K562 (cell line): ENCODE results near the gene NPHP1. TPM values are rescaled to one million over a fixed set of nuclear protein-coding genes. Genes with fewer than 3 reads are reported as not detected.

Experiments
- ATAC-seq: fragments of 200-7000 bp; cut with Tn5 transposase; 3 replicates; pipeline ENCODE4 v1.9.1; 2020; ENCODE audit warnings: moderate library complexity
- BruUV-seq: library from RNA; stranded (reverse); fragments of 400-500 nt; replicated peaks from 2 replicates; lab custom pipeline; 2021; lab: Mats Ljungman, UMichigan
- CTCF ChIA-PET: fragments of 300-600 bp; formaldehyde crosslinking; extraction: SDS; loops from one replicate; lab custom pipeline; 2021; ENCODE audit warnings: low intra/inter-chr PET ratio; lab: Yijun Ruan, JAX
- POLR2A ChIA-PET: fragments of 300-600, 350-650 bp; sonication (Branson Sonifier 250); formaldehyde crosslinking; extraction: SDS; loops from one replicate; lab custom pipeline; 2021; ENCODE audit warnings: antibody characterized with exemption, inconsistent platforms; lab: Yijun Ruan, JAX
- DNase-seq, 4 experiments: peaks; one replicate each; pipeline versions ENCODE4 v3.0.0 to v3.0.0-alpha.2; 2011 to 2018; ENCODE audit warnings: low spot score in 3 of 4, mixed read lengths in 3 of 4; ENCODE audit errors: extremely low read depth in 1 of 4
- FAIRE-seq: peaks from 2 replicates; lab custom pipeline; 2011; peaks lifted over from hg19 to GRCh38; lab: Jason Lieb, UNC
- H2AFZ ChIP-seq: 2 replicates; pipeline ENCODE4 v1.6.0; 2011; ENCODE audit warnings: low read depth, low read length, control low read depth, inconsistent platforms
- H3K27ac ChIP-seq: fragments of 200-600 bp; 3 replicates; pipeline ENCODE4 v1.8.0; 2011; ENCODE audit warnings: low read depth, mild to moderate bottlenecking, control low read depth, inconsistent platforms, low read length, moderate library complexity, mixed read lengths; ENCODE audit errors: extremely low read depth
- H3K27me3 ChIP-seq, 2 experiments: fragments of 300-600 bp in 1 of 2; 2 replicates in 1 of 2; 3 replicates in 1 of 2; pipeline versions ENCODE4 v1.6.0 to v1.8.0; 2011; ENCODE audit warnings: inconsistent platforms in 2 of 2, low read length in 2 of 2, mild to moderate bottlenecking in 1 of 2, mixed read lengths in 1 of 2, moderate library complexity in 1 of 2; ENCODE audit not compliant: control insufficient read depth in 2 of 2, insufficient read depth in 2 of 2
- H3K36me3 ChIP-seq: fragments of 300-600 bp; 3 replicates; pipeline ENCODE4 v1.8.0; 2011; ENCODE audit warnings: mild to moderate bottlenecking, low read length, inconsistent platforms; ENCODE audit not compliant: control insufficient read depth, insufficient read depth
- H3K4me1 ChIP-seq, 2 experiments: fragments of 200-600 bp in 1 of 2; replicated peaks in 1 of 2; 2 replicates in 1 of 2; 3 replicates in 1 of 2; pipeline versions ENCODE4 v1.5.1 to v1.8.0; 2011; ENCODE audit warnings: inconsistent platforms in 2 of 2, low read length in 2 of 2, mild to moderate bottlenecking in 1 of 2, mixed read lengths in 1 of 2, moderate library complexity in 1 of 2; ENCODE audit not compliant: control insufficient read depth in 2 of 2, insufficient read depth in 2 of 2
- H3K4me2 ChIP-seq: 2 replicates; pipeline ENCODE4 v1.6.1; 2011; ENCODE audit warnings: low read length, control low read depth, inconsistent platforms, mixed read lengths; ENCODE audit not compliant: insufficient read depth
- H3K4me3 ChIP-seq: fragments of 200-600 bp; sonication (generic), shearing (Covaris generic); 2 replicates; pipeline ENCODE4 v1.5.1; 2016; ENCODE audit warnings: control low read depth, inconsistent platforms
- H3K79me2 ChIP-seq: fragments of 200-600 bp; 3 replicates; pipeline ENCODE4 v1.8.0; 2011; ENCODE audit warnings: low read length, inconsistent platforms; ENCODE audit not compliant: control insufficient read depth, insufficient read depth
- H3K9ac ChIP-seq, 2 experiments: 2 replicates each; pipeline versions ENCODE4 v1.6.0 to v1.6.1; 2011; ENCODE audit warnings: low read depth in 2 of 2, low read length in 2 of 2, control low read depth in 1 of 2, inconsistent platforms in 1 of 2, mild to moderate bottlenecking in 1 of 2, mixed read lengths in 1 of 2; ENCODE audit not compliant: insufficient read depth in 1 of 2
- H3K9me1 ChIP-seq: one replicate; pipeline ENCODE4 v1.6.0; 2011; ENCODE audit warnings: inconsistent platforms, mild to moderate bottlenecking, low read length, moderate library complexity; ENCODE audit not compliant: control insufficient read depth, insufficient read depth
- H3K9me3 ChIP-seq: replicated peaks from 2 replicates; pipeline ENCODE4 v1.5.1; 2011; ENCODE audit warnings: low read depth, low read length, inconsistent platforms; ENCODE audit not compliant: control insufficient read depth, insufficient read depth
- H4K20me1 ChIP-seq: replicated peaks from 2 replicates; pipeline ENCODE4 v1.6.1; 2011; ENCODE audit warnings: low read length, inconsistent platforms, mixed read lengths; ENCODE audit not compliant: control insufficient read depth, insufficient read depth
- BCOR ChIP-seq: fragments of 450-650 bp; IDR thresholded peaks from 2 replicates; pipeline ENCODE4 v1.6.1; 2016
- CBX2 ChIP-seq: fragments of 200-600 bp; sonication (generic); IDR thresholded peaks from one replicate; pipeline ENCODE4 v1.6.1; 2012; ENCODE audit warnings: mild to moderate bottlenecking, low read length, inconsistent platforms; ENCODE audit not compliant: insufficient read depth, poor library complexity, severe bottlenecking
- EHMT2 ChIP-seq: fragments of 450-650 bp; IDR thresholded peaks from 2 replicates; pipeline ENCODE4 v1.6.1; 2018; ENCODE audit warnings: antibody characterized with exemption
- EWSR1 ChIP-seq: fragments of 450-650 bp; IDR thresholded peaks from 2 replicates; pipeline ENCODE4 v1.6.1; 2018; ENCODE audit warnings: borderline replicate concordance, mild to moderate bottlenecking, low read depth, moderate library complexity; ENCODE audit not compliant: partially characterized antibody
- GABPB1 ChIP-seq: sonication (generic); formaldehyde crosslinking; IDR thresholded peaks from 2 replicates; pipeline ENCODE4 v1.8.0; 2022; ENCODE audit warnings: mild to moderate bottlenecking, missing genetic modification reagents
- GATAD2B ChIP-seq: fragments of 450-650 bp; IDR thresholded peaks from 2 replicates; pipeline ENCODE4 v1.6.1; 2017; ENCODE audit warnings: mild to moderate bottlenecking, borderline replicate concordance
- MAFG ChIP-seq: fragments of 450-650 bp; conservative IDR thresholded peaks from 2 replicates; pipeline ENCODE4 v1.6.1; 2016; ENCODE audit warnings: missing genetic modification characterization, missing compliant biosample characterization
- NBN ChIP-seq: fragments of 450-650 bp; IDR thresholded peaks from 2 replicates; pipeline ENCODE4 v1.6.1; 2016; ENCODE audit warnings: low read depth, mild to moderate bottlenecking
- NR2C1 ChIP-seq, 2 experiments: fragments of 450-650 bp; IDR thresholded peaks; 2 replicates each; pipeline ENCODE4 v1.6.1; 2017; ENCODE audit warnings: mild to moderate bottlenecking in 2 of 2, antibody characterized with exemption in 1 of 2, inconsistent platforms in 1 of 2, missing compliant biosample characterization in 1 of 2, missing genetic modification characterization in 1 of 2
- PRMT5 ChIP-seq: sonication (generic); formaldehyde crosslinking; IDR thresholded peaks from 2 replicates; pipeline ENCODE4 v1.5.0; 2020; ENCODE audit warnings: missing genetic modification reagents
- PYGO2 ChIP-seq: fragments of 450-650 bp; IDR thresholded peaks from 2 replicates; pipeline ENCODE4 v1.6.1; 2016; ENCODE audit warnings: mild to moderate bottlenecking, missing genetic modification characterization, moderate library complexity, missing compliant biosample characterization
- SRSF7 ChIP-seq: fragments of 200-400 bp; formaldehyde crosslinking; optimal IDR thresholded peaks from 2 replicates; pipeline ENCODE3; 2017; ENCODE audit warnings: mild to moderate bottlenecking, low read depth, low read length
- ZNF146 ChIP-seq: IDR thresholded peaks from one replicate; pipeline ENCODE4 v1.6.1; 2018; ENCODE audit warnings: missing compliant biosample characterization; ENCODE audit not compliant: unreplicated experiment
- ZNF184 ChIP-seq: sonication (generic); formaldehyde crosslinking; IDR thresholded peaks from 2 replicates; pipeline ENCODE4 v1.5.0; 2020; ENCODE audit warnings: missing genetic modification reagents
- ZNF23 ChIP-seq: fragments of 250-450 bp; sonication (Bioruptor Pico); IDR thresholded peaks from 2 replicates; pipeline ENCODE4 v1.4.0; 2020; ENCODE audit warnings: mild to moderate bottlenecking
- ZNF696 ChIP-seq: fragments of 250-450 bp; sonication (Bioruptor Pico); conservative IDR thresholded peaks from 2 replicates; pipeline ENCODE4 v1.4.0; 2020; ENCODE audit warnings: mild to moderate bottlenecking, moderate library complexity
- ZNF778 ChIP-seq: fragments of 450-650 bp; formaldehyde crosslinking; IDR thresholded peaks from 2 replicates; pipeline ENCODE4 v1.4.0; 2020; ENCODE audit warnings: mild to moderate bottlenecking, moderate library complexity
- WGBS: fragments of 100-300 bp; shearing (Covaris generic); methylation state at CpG from one replicate; pipeline ENCODE4 v1.1.6; 2016; ENCODE audit warnings: low coverage, mixed read lengths; ENCODE audit not compliant: insufficient coverage; ENCODE audit errors: missing lambda C conversion rate; 5-methylcytosine and 5-hydroxymethylcytosine counted together
- in situ Hi-C: fragments of 300-500 bp; cut with MboI; formaldehyde crosslinking; loops from 4 replicates; pipeline ENCODE4 v1.15.0; 2018; ENCODE audit warnings: inconsistent platforms, mixed read lengths
- intact Hi-C: fragments of 100-400 bp; cut with micrococcal nuclease; formaldehyde crosslinking; loops from 2 replicates; pipeline ENCODE4 v1.14.2; 2022
- polyA plus RNA-seq, 8 experiments: library from polyadenylated mRNA; depleted of rRNA in 4 of 8; stranded (reverse) in 5 of 8; unstranded in 3 of 8; fragments of >200 nt; fragmentation: Nextera tagmentation in 2 of 8; fragmentation: Illumina TruSeq in 1 of 8; extraction: Ambion mirVana in 2 of 8; extraction: Trizol in 1 of 8; gene quantifications; 2 replicates each; pipeline versions ENCODE4 v1.2.1 to v1.2.3, GENCODE V29; 2011 to 2014; ENCODE audit warnings: inconsistent platforms in 1 of 8, missing spikeins in 1 of 8
- total RNA-seq, 7 experiments: library from RNA; depleted of rRNA in 6 of 7; stranded (reverse); fragments of >200 nt in 6 of 7; fragmentation: Illumina TruSeq in 2 of 7; extraction: Trizol in 2 of 7; gene quantifications; 2 replicates each; pipeline versions ENCODE4 v1.2.1 to v1.2.3, GENCODE V29; 2011 to 2021; ENCODE audit warnings: low replicate concordance in 1 of 7
- TF ChIP-seq, protein P1 (sequence below): fragments of 450-650 bp; IDR thresholded peaks from 2 replicates; pipeline ENCODE4 v1.6.1; 2018; ENCODE audit warnings: mild to moderate bottlenecking, low read depth; ENCODE audit not compliant: partially characterized antibody

NPHP1 gene
- total and polyA plus RNA-seq, 9 of the 15 experiments (the other 6 are each of a cell fraction or from before 2014, with no cell fraction given), result 0.11 to 0.32 (median 0.20) TPM; not detected in 5

GRCh38 chr2:110099471-110100225, 105.2 kb downstream of the NPHP1 start (continued):
- TF ChIP-seq GATAD2B (no peak), ZNF184 (CRISPR knock-in tag) (no peak), PYGO2 (tag) (no peak), PRMT5 (no peak), GABPB1 (CRISPR knock-in tag) (no peak), ZNF696 (no peak), ZNF146 (CRISPR knock-in tag) (no peak), MAFG (tag) (no peak), EHMT2 (no peak), NR2C1 (IDR thresholded peaks at IDR 0.05) (no peak), NR2C1 (tag; IDR thresholded peaks at IDR 0.05) (no peak), ZNF778 (CRISPR knock-in tag) (no peak), CBX2 (no peak)

- Histone ChIP-seq H2AFZ (no peak overlapping the region), H3K9ac (no peak overlapping the region), H3K27me3 (peaks cover 0 to 4% of the 10 kb centered on the region in 2 experiments; a peak in 2 of 5 replicates), H3K79me2 (no peaks in the 10 kb centered on the region), H3K27ac (no peak overlapping the region), H3K36me3 (no peaks in the 10 kb centered on the region), H3K4me2 (no peak overlapping the region), H3K4me3 (no peak overlapping the region), H3K4me1 (no peaks in the 10 kb centered on the region), H4K20me1 (no peaks in the 10 kb centered on the region), H3K9me1 (no peaks in the 10 kb centered on the region), H3K9me3 (no peaks in the 10 kb centered on the region)
- ChIA-PET POLR2A (interaction anchor here (0.7 to 1.0 kb wide), 2 partner anchors 9 to 613 kb away, joined by 3 read pairs; no protein-coding TSS in a partner anchor), CTCF (no interaction called here)
- no peak for DNase-seq
- no TSS peak for BruUV-seq
- intact Hi-C loops, result no loop called here
- FAIRE-seq, result no peak
- no peak for ATAC-seq
- WGBS, result 11% methylated on average over 6 of the region's 6 CpGs
- TF ChIP-seq ZNF23 (no peak), EWSR1 (no peak), SRSF7 (no peak), NBN (no peak), BCOR (no peak)
- TF ChIP-seq, protein P1, sequence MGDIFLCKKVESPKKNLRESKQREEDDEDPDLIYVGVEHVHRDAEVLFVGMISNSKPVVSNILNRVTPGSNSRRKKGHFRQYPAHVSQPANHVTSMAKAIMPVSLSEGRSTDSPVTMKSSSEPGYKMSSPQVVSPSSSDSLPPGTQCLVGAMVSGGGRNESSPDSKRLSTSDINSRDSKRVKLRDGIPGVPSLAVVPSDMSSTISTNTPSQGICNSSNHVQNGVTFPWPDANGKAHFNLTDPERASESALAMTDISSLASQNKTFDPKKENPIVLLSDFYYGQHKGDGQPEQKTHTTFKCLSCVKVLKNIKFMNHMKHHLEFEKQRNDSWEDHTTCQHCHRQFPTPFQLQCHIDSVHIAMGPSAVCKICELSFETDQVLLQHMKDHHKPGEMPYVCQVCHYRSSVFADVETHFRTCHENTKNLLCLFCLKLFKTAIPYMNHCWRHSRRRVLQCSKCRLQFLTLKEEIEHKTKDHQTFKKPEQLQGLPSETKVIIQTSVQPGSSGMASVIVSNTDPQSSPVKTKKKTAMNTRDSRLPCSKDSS, result no peak
- in situ Hi-C loops, result loop anchor here (5.0 kb wide), 1 partner anchor 178 kb away; no protein-coding TSS in a partner anchor
These were observed 105.8 kb downstream of the NPHP1 start for GRCh38 chr2:110099038-110099425.
